ENCODE data around the gene MCC. TPM values are rescaled to one million over a fixed set of nuclear protein-coding genes. Genes with fewer than 3 reads are reported as not detected.
A peak's percentile ranks its signal among the peaks of the same experiment; 100 is the strongest.

The MCC gene
- total RNA-seq, 3 donors from 2014 or later (not counting 1 experiment from before 2014, with no cell fraction given): 0.68 to 1.8 (median 1.4) TPM

- Histone ChIP-seq H3K27me3 (ENCODE audit: control insufficient read depth, insufficient read depth, low read length) (peaks cover under 1% of the 10 kb centered on the region), H3K36me3 (ENCODE audit: control insufficient read depth, insufficient read depth, low read length) (peaks cover 4% of the 10 kb centered on the region), H3K4me1 (ENCODE audit: control insufficient read depth, insufficient read depth, low read length) (peaks cover 8% of the 10 kb centered on the region), H3K4me3 (ENCODE audit: low read length) (peak within 1 kb of the TSS; percentile 67), H3K27ac (ENCODE audit: low read length) (peak within 1 kb of the TSS; percentile 94), H3K9me3 (ENCODE audit: control insufficient read depth, insufficient read depth, low read length) (no peaks in the 10 kb centered on the region)
- Mint-ChIP-seq H3K36me3 (no peaks in the 10 kb centered on the region), H3K4me3 (peak within 1 kb of the TSS; percentile 90), H3K9me3 (no peaks in the 10 kb centered on the region), H3K27ac (peak within 1 kb of the TSS; percentile 89 to 91), H3K4me1 (peaks cover 32 to 37% of the 10 kb centered on the region in 2 donors), H3K27me3 (ENCODE audit: low read depth in 2 of 2) (peaks cover 14 to 30% of the 10 kb centered on the region in 2 donors)
- ATAC-seq (peak; percentile 93 to 95 (median 93)), DNase-seq (peak; percentile 86 to 94)
- intact Hi-C loops (cut with micrococcal nuclease): loop anchor here (5.0 kb wide), 2 partner anchors 516 to 591 kb away; partner anchors contain the start of gene REEP5
- under 1% methylated on average over 72 of the region's 72 CpGs for WGBS (ENCODE audit: insufficient coverage)
- no peak for TF ChIP-seq CTCF (IDR thresholded peaks at IDR 0.05)
Measured at GRCh38 chr5:113513384-113514288, 25.4 kb upstream of the MCC start, which contains the start of gene YTHDC2. Gene YTHDC2, plus strand, starts transcription at chr5:113513694. Its CDS starts 202 bp downstream, at chr5:113513896.

GRCh38 chr5:113512341-113512740 is 24.1 kb upstream of the MCC start:
- Mint-ChIP-seq H3K9me3 (no peaks in the 10 kb centered on the region), H3K4me3 (peak overlapping the region; percentile 59), H3K27me3 (ENCODE audit: low read depth in 2 of 2) (peaks cover 14 to 39% of the 10 kb centered on the region in 2 donors), H3K4me1 (peaks cover 42 to 44% of the 10 kb centered on the region in 2 donors), H3K27ac (peak overlapping the region; percentile 23 to 29), H3K36me3 (no peaks in the 10 kb centered on the region)
- Histone ChIP-seq H3K4me1 (ENCODE audit: control insufficient read depth, insufficient read depth, low read length) (peaks cover 11% of the 10 kb centered on the region), H3K27ac (ENCODE audit: low read length) (no peak overlapping the region), H3K36me3 (ENCODE audit: control insufficient read depth, insufficient read depth, low read length) (peaks cover 3% of the 10 kb centered on the region), H3K4me3 (ENCODE audit: low read length) (no peak overlapping the region), H3K27me3 (ENCODE audit: control insufficient read depth, insufficient read depth, low read length) (peaks cover 3% of the 10 kb centered on the region), H3K9me3 (ENCODE audit: control insufficient read depth, insufficient read depth, low read length) (no peaks in the 10 kb centered on the region)
- ATAC-seq: no peak
- intact Hi-C loops (cut with micrococcal nuclease): loop anchor here (5.0 kb wide), 2 partner anchors 515 to 590 kb away; partner anchors contain the start of gene REEP5
- no peak for TF ChIP-seq CTCF (IDR thresholded peaks at IDR 0.05)
- DNase-seq: no peak
- 95% methylated on average over 3 of the region's 3 CpGs for WGBS (ENCODE audit: insufficient coverage)

- no peak overlapping the region for H3K27ac ChIP-seq (ENCODE audit: low read length)
- peaks cover 15% of the 10 kb centered on the region for H3K4me1 ChIP-seq (ENCODE audit: control insufficient read depth, insufficient read depth, low read length)
- TF ChIP-seq CTCF (IDR thresholded peaks at IDR 0.05): no peak
- WGBS (ENCODE audit: insufficient coverage): 56% methylated on average over 5 of the region's 6 CpGs
- Mint-ChIP-seq H3K27me3 (ENCODE audit: low read depth in 2 of 2) (peaks cover 17 to 43% of the 10 kb centered on the region in 2 donors), H3K27ac (no peak overlapping the region), H3K4me1 (peaks cover 34 to 43% of the 10 kb centered on the region in 2 donors), H3K36me3 (no peaks in the 10 kb centered on the region), H3K4me3 (no peak overlapping the region), H3K9me3 (no peaks in the 10 kb centered on the region)
- intact Hi-C loops (cut with micrococcal nuclease): loop anchor here (5.0 kb wide), 2 partner anchors 514 to 589 kb away; partner anchors contain the start of gene REEP5
- H3K4me3 ChIP-seq (ENCODE audit: low read length): no peak overlapping the region
- DNase-seq: peak in 1 of 2 donors; percentile 53
- ATAC-seq: no peak
- peaks cover 2% of the 10 kb centered on the region for H3K36me3 ChIP-seq (ENCODE audit: control insufficient read depth, insufficient read depth, low read length)
- peaks cover 5% of the 10 kb centered on the region for H3K27me3 ChIP-seq (ENCODE audit: control insufficient read depth, insufficient read depth, low read length)
- H3K9me3 ChIP-seq (ENCODE audit: control insufficient read depth, insufficient read depth, low read length): no peaks in the 10 kb centered on the region
Measured at GRCh38 chr5:113510836-113511451, 22.7 kb upstream of the MCC start.

Data from natural killer cell (primary cell).